ENCODE results near the gene RBM33.

Gene RBM33

GRCh38 chr7:155638366-155638765 lies 6.1 kb upstream of the RBM33 start:
- Mint-ChIP-seq H3K36me3 (ENCODE audit: insufficient read depth) (peaks cover 10% of the 10 kb centered on the region), H3K4me3 (no peak overlapping the region), H3K9me3 (peaks cover 4 to 25% of the 10 kb centered on the region in 2 donors), H3K27me3 (peaks cover 13 to 24% of the 10 kb centered on the region in 2 donors), H3K4me1 (ENCODE audit: low read depth in 2 of 2) (peaks cover under 1% of the 10 kb centered on the region in 2 donors), H3K27ac (no peak overlapping the region)
- ATAC-seq (replicated peaks), result no peak
- no peak for DNase-seq

GRCh38 chr7:155639958-155640520 lies 4.4 kb upstream of the RBM33 start:
- Mint-ChIP-seq H3K4me1 (ENCODE audit: low read depth in 2 of 2) (peaks cover 11% of the 10 kb centered on the region in 2 donors), H3K36me3 (ENCODE audit: insufficient read depth) (peaks cover 17% of the 10 kb centered on the region), H3K4me3 (no peak overlapping the region), H3K27me3 (peaks cover 13 to 24% of the 10 kb centered on the region in 2 donors), H3K9me3 (peaks cover 4 to 25% of the 10 kb centered on the region in 2 donors), H3K27ac (no peak overlapping the region)
- DNase-seq, result no peak
- ATAC-seq (replicated peaks), result no peak

DNA sequence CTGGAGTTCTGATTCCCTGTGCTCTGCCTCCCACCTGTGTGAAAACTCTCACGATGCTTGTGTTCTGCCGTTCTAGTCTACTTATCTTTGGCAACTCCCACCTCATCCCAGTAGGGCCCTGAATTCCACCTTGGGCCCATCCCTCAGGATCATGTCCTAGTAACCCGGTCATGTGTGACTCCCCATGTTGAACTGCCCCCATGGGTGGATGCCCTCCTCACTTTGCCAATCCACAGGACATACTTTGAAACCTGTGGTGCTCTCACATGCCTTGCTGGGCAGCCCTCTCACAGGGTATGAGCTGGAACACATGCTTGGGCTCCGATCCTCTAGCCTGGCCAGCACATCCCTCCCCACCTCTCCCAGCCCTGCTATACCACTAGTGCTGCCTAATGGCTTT lies 3.8 kb upstream of the RBM33 start:
- Mint-ChIP-seq H3K4me3 (no peak overlapping the region), H3K9me3 (peaks cover 4 to 24% of the 10 kb centered on the region in 2 donors), H3K27ac (no peak overlapping the region), H3K4me1 (ENCODE audit: low read depth in 2 of 2) (peaks cover 15 to 17% of the 10 kb centered on the region in 2 donors), H3K36me3 (ENCODE audit: insufficient read depth) (peaks cover 19% of the 10 kb centered on the region), H3K27me3 (peaks cover 13 to 24% of the 10 kb centered on the region in 2 donors)
- ATAC-seq (replicated peaks) (no peak), DNase-seq (no peak)

DNA sequence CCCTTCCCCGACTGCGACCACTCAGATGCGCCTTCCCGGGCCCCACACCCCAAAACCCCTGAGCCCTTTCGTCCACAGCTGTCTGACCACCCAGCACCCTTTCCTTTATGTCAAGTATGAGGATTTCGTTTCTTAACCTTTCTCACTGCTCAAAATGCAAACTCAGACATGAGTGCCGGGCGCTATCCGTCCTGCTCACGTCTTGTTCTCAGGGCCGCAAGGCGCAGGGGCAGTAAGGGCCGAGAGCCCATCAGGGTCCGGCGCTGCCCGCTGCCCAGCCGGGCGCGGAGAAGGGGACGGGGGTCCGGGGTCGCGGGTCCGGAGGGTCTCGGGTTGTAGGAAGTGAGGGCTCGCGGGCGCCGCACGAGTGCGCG lies 670 bp upstream of the RBM33 start:
- no peak for DNase-seq
- peaks cover 29 to 42% of the 10 kb centered on the region in 2 donors for H3K4me1 Mint-ChIP-seq (ENCODE audit: low read depth in 2 of 2)
- ATAC-seq (replicated peaks), result peak; percentile 17
- peaks cover 0 to under 1% of the 10 kb centered on the region in 2 donors for H3K9me3 Mint-ChIP-seq
- peaks cover 0 to 1% of the 10 kb centered on the region in 2 donors for H3K27me3 Mint-ChIP-seq
- H3K4me3 Mint-ChIP-seq, result peak overlapping the region; percentile 92 to 95
- H3K36me3 Mint-ChIP-seq (ENCODE audit: insufficient read depth), result peaks cover 34% of the 10 kb centered on the region
- peak overlapping the region; percentile 96 to 97 for H3K27ac Mint-ChIP-seq

- DNase-seq (peak; percentile 12 to 43 (median 30)), ATAC-seq (replicated peaks) (peak; percentile 47)
- peaks cover 37% of the 10 kb centered on the region for H3K36me3 Mint-ChIP-seq (ENCODE audit: insufficient read depth)
- peaks cover 35 to 52% of the 10 kb centered on the region in 2 donors for H3K4me1 Mint-ChIP-seq (ENCODE audit: low read depth in 2 of 2)
- H3K27me3 Mint-ChIP-seq, result no peaks in the 10 kb centered on the region
- peaks cover 0 to 4% of the 10 kb centered on the region in 2 donors for H3K9me3 Mint-ChIP-seq
- peak overlapping the region; percentile 92 to 95 for H3K4me3 Mint-ChIP-seq
- H3K27ac Mint-ChIP-seq, result peak overlapping the region; percentile 96 to 97
Observed at GRCh38 chr7:155644971-155645509, 579 bp downstream of the RBM33 start.

GRCh38 chr7:155645662-155646061 lies 1.2 kb downstream of the RBM33 start:
- no peaks in the 10 kb centered on the region for H3K27me3 Mint-ChIP-seq
- peaks cover 35% of the 10 kb centered on the region for H3K36me3 Mint-ChIP-seq (ENCODE audit: insufficient read depth)
- no peak for DNase-seq
- peak overlapping the region; percentile 96 to 97 for H3K27ac Mint-ChIP-seq
- peaks cover 0 to 4% of the 10 kb centered on the region in 2 donors for H3K9me3 Mint-ChIP-seq
- no peak for ATAC-seq (replicated peaks)
- H3K4me1 Mint-ChIP-seq (ENCODE audit: low read depth in 2 of 2), result peaks cover 40 to 57% of the 10 kb centered on the region in 2 donors
- H3K4me3 Mint-ChIP-seq, result peak overlapping the region; percentile 92 to 95

DNA sequence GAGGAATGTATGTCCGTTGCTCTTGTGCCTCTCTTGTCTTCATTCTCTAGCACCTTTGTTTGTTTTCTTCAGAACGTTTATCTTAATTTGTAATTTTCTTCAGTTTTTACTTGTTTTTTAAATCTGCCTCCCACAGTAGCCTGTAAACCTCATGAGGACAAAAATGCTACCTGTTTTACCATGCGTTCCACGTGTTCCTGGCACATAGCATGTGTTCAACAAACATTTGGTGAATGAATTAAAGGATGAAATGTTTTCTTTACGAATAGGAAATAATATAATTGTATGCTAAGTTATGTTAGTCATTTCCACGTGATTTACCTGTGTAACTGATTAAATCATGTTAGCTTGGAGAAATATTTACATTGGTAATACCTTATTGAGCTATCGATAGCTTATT lies 2.2 kb downstream of the RBM33 start:
- no peak for DNase-seq
- Mint-ChIP-seq H3K4me3 (peak overlapping the region; percentile 92 to 95), H3K9me3 (peaks cover 0 to 4% of the 10 kb centered on the region in 2 donors), H3K4me1 (ENCODE audit: low read depth in 2 of 2) (peaks cover 45 to 67% of the 10 kb centered on the region in 2 donors), H3K36me3 (ENCODE audit: insufficient read depth) (peaks cover 43% of the 10 kb centered on the region), H3K27ac (peak overlapping the region; percentile 15 to 97), H3K27me3 (no peaks in the 10 kb centered on the region)
- ATAC-seq (replicated peaks), result no peak

GRCh38 chr7:155647302-155647701 lies 2.8 kb downstream of the RBM33 start:
- DNase-seq (no peak), ATAC-seq (replicated peaks) (no peak)
- peak overlapping the region in 1 of 2 donors; percentile 15 for H3K27ac Mint-ChIP-seq
- H3K36me3 Mint-ChIP-seq (ENCODE audit: insufficient read depth), result peaks cover 39% of the 10 kb centered on the region
- H3K4me1 Mint-ChIP-seq (ENCODE audit: low read depth in 2 of 2), result peaks cover 49 to 74% of the 10 kb centered on the region in 2 donors
- no peaks in the 10 kb centered on the region for H3K27me3 Mint-ChIP-seq
- peak overlapping the region; percentile 27 to 31 for H3K4me3 Mint-ChIP-seq
- H3K9me3 Mint-ChIP-seq, result peaks cover 0 to 4% of the 10 kb centered on the region in 2 donors

- Mint-ChIP-seq H3K36me3 (ENCODE audit: insufficient read depth) (peaks cover 37% of the 10 kb centered on the region), H3K27ac (peak overlapping the region in 1 of 2 donors; percentile 15), H3K4me1 (ENCODE audit: low read depth in 2 of 2) (peaks cover 53 to 78% of the 10 kb centered on the region in 2 donors), H3K4me3 (peak overlapping the region; percentile 31 to 61), H3K27me3 (no peaks in the 10 kb centered on the region), H3K9me3 (peaks cover 0 to 4% of the 10 kb centered on the region in 2 donors)
- ATAC-seq (replicated peaks) (no peak), DNase-seq (no peak)
Observed at GRCh38 chr7:155647734-155648133, 3.3 kb downstream of the RBM33 start.

DNA sequence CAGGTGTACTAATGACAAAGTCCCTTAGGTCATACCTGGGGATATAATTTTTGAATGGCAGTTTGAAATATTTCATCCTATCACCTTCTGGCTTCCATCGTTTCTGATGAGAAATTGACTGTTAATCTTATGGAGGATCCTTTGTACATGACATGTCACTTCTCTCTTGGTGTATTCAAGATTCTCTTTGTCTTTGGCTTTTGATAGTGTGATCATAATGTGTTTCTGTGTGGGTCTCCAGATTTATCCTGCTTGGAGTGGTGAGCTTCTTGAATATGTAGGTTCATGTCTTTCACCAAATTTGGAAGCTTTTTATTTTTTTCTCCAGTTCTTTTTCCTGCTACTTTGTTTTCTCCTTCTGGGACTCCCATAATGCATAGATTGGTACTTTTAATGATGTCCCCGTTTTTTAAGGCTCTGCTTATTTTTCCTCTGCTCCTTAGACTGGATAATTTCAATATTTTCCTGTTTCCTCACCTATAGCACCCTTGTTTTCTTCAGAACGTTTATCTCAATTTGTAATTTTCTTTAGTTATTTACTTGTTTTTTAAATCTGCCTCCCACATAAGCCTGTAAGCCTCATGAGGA lies 4.4 kb downstream of the RBM33 start:
- Mint-ChIP-seq H3K27ac (no peak overlapping the region), H3K27me3 (no peaks in the 10 kb centered on the region), H3K9me3 (peaks cover 0 to 4% of the 10 kb centered on the region in 2 donors), H3K4me3 (peak overlapping the region in 1 of 2 donors; percentile 61), H3K36me3 (ENCODE audit: insufficient read depth) (peaks cover 41% of the 10 kb centered on the region), H3K4me1 (ENCODE audit: low read depth in 2 of 2) (peaks cover 50 to 84% of the 10 kb centered on the region in 2 donors)
- DNase-seq (no peak), ATAC-seq (replicated peaks) (no peak)

GRCh38 chr7:155649588-155649987 lies 5.1 kb downstream of the RBM33 start:
- no peak for DNase-seq
- H3K27ac Mint-ChIP-seq, result peak overlapping the region in 1 of 2 donors; percentile 21
- no peak for ATAC-seq (replicated peaks)
- peaks cover 37% of the 10 kb centered on the region for H3K36me3 Mint-ChIP-seq (ENCODE audit: insufficient read depth)
- peak overlapping the region; percentile 7 to 61 for H3K4me3 Mint-ChIP-seq
- no peaks in the 10 kb centered on the region for H3K27me3 Mint-ChIP-seq
- H3K4me1 Mint-ChIP-seq (ENCODE audit: low read depth in 2 of 2), result peaks cover 54 to 88% of the 10 kb centered on the region in 2 donors
- peaks cover 0 to 4% of the 10 kb centered on the region in 2 donors for H3K9me3 Mint-ChIP-seq

- no peak for DNase-seq
- Mint-ChIP-seq H3K9me3 (peaks cover 0 to 4% of the 10 kb centered on the region in 2 donors), H3K4me3 (peak overlapping the region in 1 of 2 donors; percentile 61), H3K36me3 (ENCODE audit: insufficient read depth) (peaks cover 27% of the 10 kb centered on the region), H3K27me3 (no peaks in the 10 kb centered on the region), H3K4me1 (ENCODE audit: low read depth in 2 of 2) (peaks cover 44 to 85% of the 10 kb centered on the region in 2 donors), H3K27ac (peak overlapping the region in 1 of 2 donors; percentile 22)
- ATAC-seq (replicated peaks), result no peak
Observed at GRCh38 chr7:155652156-155653114, 8.0 kb downstream of the RBM33 start.

- H3K36me3 Mint-ChIP-seq (ENCODE audit: insufficient read depth), result peaks cover 17% of the 10 kb centered on the region
- peak overlapping the region; percentile 4 to 39 for H3K4me3 Mint-ChIP-seq
- H3K27ac Mint-ChIP-seq, result peak overlapping the region; percentile 21 to 73
- H3K27me3 Mint-ChIP-seq, result no peaks in the 10 kb centered on the region
- H3K9me3 Mint-ChIP-seq, result peaks cover 0 to 3% of the 10 kb centered on the region in 2 donors
- DNase-seq, result no peak
- ATAC-seq (replicated peaks), result no peak
- peaks cover 46 to 88% of the 10 kb centered on the region in 2 donors for H3K4me1 Mint-ChIP-seq (ENCODE audit: low read depth in 2 of 2)
Observed at GRCh38 chr7:155653803-155654202, 9.3 kb downstream of the RBM33 start.

Measured in effector memory CD8-positive, alpha-beta T cell (primary cell).